KMS-11 (cell line): ENCODE measurements around the gene PDCD4.

ENCODE experiments used
- H2AFZ ChIP-seq: fragments of 200-600 bp; sonication (generic); 2 replicates; pipeline ENCODE4 v1.6.1; 2016; ENCODE audit warnings: antibody characterized with exemption, mixed run types, low read depth
- H3K27ac ChIP-seq: fragments of 200-600 bp; sonication (generic); 2 replicates; pipeline ENCODE4 v1.6.1; 2016; ENCODE audit warnings: mild to moderate bottlenecking, mixed run types
- H3K27me3 ChIP-seq: fragments of 200-600 bp; sonication (generic); 2 replicates; pipeline ENCODE4 v1.6.1; 2017; ENCODE audit warnings: mild to moderate bottlenecking, low read depth, mixed run types, moderate library complexity; ENCODE audit not compliant: insufficient read depth
- H3K36me3 ChIP-seq: fragments of 200-600 bp; sonication (generic); 2 replicates; pipeline ENCODE4 v1.6.1; 2017; ENCODE audit warnings: mild to moderate bottlenecking, mixed run types; ENCODE audit not compliant: insufficient read depth
- H3K4me1 ChIP-seq: fragments of 200-600 bp; sonication (generic); 2 replicates; pipeline ENCODE4 v1.6.1; 2016; ENCODE audit warnings: mild to moderate bottlenecking, low read depth, mixed run types; ENCODE audit not compliant: poor library complexity, severe bottlenecking
- H3K4me2 ChIP-seq: fragments of 200-600 bp; sonication (generic); 2 replicates; pipeline ENCODE4 v1.7.0; 2016; ENCODE audit warnings: mild to moderate bottlenecking, mixed run types
- H3K4me3 ChIP-seq: fragments of 200-600 bp; sonication (generic); IDR thresholded peaks from 2 replicates; pipeline ENCODE4 v1.6.1; 2017; ENCODE audit warnings: low read depth, low read length, mixed read lengths; ENCODE audit not compliant: insufficient read depth
- H3K79me2 ChIP-seq: fragments of 200-600 bp; sonication (generic); 2 replicates; pipeline ENCODE4 v1.6.1; 2016; ENCODE audit warnings: low read depth, mixed run types; ENCODE audit not compliant: insufficient read depth
- H3K9ac ChIP-seq: fragments of 200-600 bp; sonication (generic); 2 replicates; pipeline ENCODE4 v1.6.1; 2016; ENCODE audit warnings: mild to moderate bottlenecking, mixed run types
- H4K20me1 ChIP-seq: fragments of 200-600 bp; sonication (generic); 2 replicates; pipeline ENCODE4 v1.6.1; 2016; ENCODE audit warnings: mild to moderate bottlenecking, mixed run types; ENCODE audit not compliant: insufficient read depth
- CTCF ChIP-seq: fragments of 200-600 bp; sonication (generic); conservative IDR thresholded peaks from 2 replicates; pipeline ENCODE4 v1.6.1; 2017; ENCODE audit warnings: low read depth, mild to moderate bottlenecking, antibody characterized with exemption, low read length, moderate library complexity, mixed read lengths

The PDCD4 gene

GRCh38 chr10:110867807-110868465, 3.8 kb upstream of the PDCD4 start:
- H3K4me2 ChIP-seq = no peak overlapping the region
- no peaks in the 10 kb centered on the region for H3K36me3 ChIP-seq
- no peaks in the 10 kb centered on the region for H4K20me1 ChIP-seq
- no peak overlapping the region for H2AFZ ChIP-seq
- TF ChIP-seq CTCF = no peak
- no peak overlapping the region for H3K9ac ChIP-seq
- no peak overlapping the region for H3K4me3 ChIP-seq
- 0 out of 2 replicates have a peak, but pooled peaks cover under 1% of the 10 kb centered on the region for H3K79me2 ChIP-seq
- no peak overlapping the region for H3K27ac ChIP-seq
- H3K27me3 ChIP-seq = no peaks in the 10 kb centered on the region
- peaks cover 14% of the 10 kb centered on the region for H3K4me1 ChIP-seq

GRCh38 chr10:110868981-110869380, 2.7 kb upstream of the PDCD4 start:
- Histone ChIP-seq H3K4me1 (peaks cover 25% of the 10 kb centered on the region), H3K4me3 (no peak overlapping the region), H3K79me2 (peaks cover 10% of the 10 kb centered on the region; the same call in 1 of the 2 replicates), H3K27ac (no peak overlapping the region), H3K27me3 (no peaks in the 10 kb centered on the region), H2AFZ (no peak overlapping the region), H3K9ac (no peak overlapping the region), H3K4me2 (no peak overlapping the region), H3K36me3 (no peaks in the 10 kb centered on the region), H4K20me1 (no peaks in the 10 kb centered on the region)
- no peak for TF ChIP-seq CTCF

GRCh38 chr10:110870823-110871297, 868 bp upstream of the PDCD4 start:
- H3K9ac ChIP-seq = peak overlapping the region; percentile 87; the same call in 1 of the 2 replicates
- no peaks in the 10 kb centered on the region for H3K27me3 ChIP-seq
- peaks cover 12% of the 10 kb centered on the region; the same call in 1 of the 2 replicates for H3K79me2 ChIP-seq
- no peaks in the 10 kb centered on the region for H3K36me3 ChIP-seq
- H2AFZ ChIP-seq = peak overlapping the region; percentile 63; the same call in 1 of the 2 replicates
- H3K27ac ChIP-seq = peak overlapping the region; percentile 67
- no peak for TF ChIP-seq CTCF
- H3K4me3 ChIP-seq = no peak overlapping the region
- H4K20me1 ChIP-seq = no peaks in the 10 kb centered on the region
- H3K4me2 ChIP-seq = peak overlapping the region; percentile 74
- peaks cover 26% of the 10 kb centered on the region for H3K4me1 ChIP-seq

- no peaks in the 10 kb centered on the region for H3K27me3 ChIP-seq
- no peak for TF ChIP-seq CTCF
- H4K20me1 ChIP-seq = no peaks in the 10 kb centered on the region
- H3K4me1 ChIP-seq = peaks cover 26% of the 10 kb centered on the region
- peak overlapping the region; percentile 87 for H3K9ac ChIP-seq
- H3K79me2 ChIP-seq = peaks cover 12% of the 10 kb centered on the region; the same call in 1 of the 2 replicates
- H3K36me3 ChIP-seq = no peaks in the 10 kb centered on the region
- H2AFZ ChIP-seq = peak overlapping the region; percentile 63
- H3K4me2 ChIP-seq = peak overlapping the region; percentile 92
- peak overlapping the region; percentile 67 for H3K27ac ChIP-seq
- H3K4me3 ChIP-seq = no peak overlapping the region
Measured at GRCh38 chr10:110872145-110872983, 636 bp downstream of the PDCD4 start.
